ENCODE data around the gene ZNF513.

ZNF513 gene

GRCh38 chr2:27379836-27380625 lies 503 bp downstream of the ZNF513 start:
- peak; percentile 42 for DNase-seq

GRCh38 chr2:27379383-27379835 lies 1.1 kb downstream of the ZNF513 start:
- DNase-seq: no peak

DNA sequence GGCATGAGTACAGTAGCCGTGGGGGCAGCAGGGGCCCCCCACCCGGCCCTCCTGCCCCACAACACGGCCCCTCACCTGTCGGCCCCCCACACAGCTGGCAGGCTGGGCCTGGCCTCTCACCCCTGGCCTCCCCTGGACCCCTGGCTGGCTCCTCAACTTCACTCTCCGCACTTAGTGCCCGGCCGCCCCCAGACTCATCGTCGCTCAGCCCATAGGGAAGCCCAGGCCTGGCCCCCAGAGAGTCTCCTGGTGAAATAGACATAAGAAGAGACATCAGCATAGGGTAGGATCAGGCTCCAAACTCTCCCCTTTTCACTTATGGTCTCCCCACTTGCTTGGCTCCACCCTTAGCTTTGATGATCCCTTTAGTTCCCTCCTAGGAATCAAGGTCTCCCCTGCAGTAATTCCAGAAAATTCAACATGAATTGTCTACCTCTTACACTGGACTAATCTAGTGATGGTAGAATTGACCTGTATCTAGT lies 1.7 kb downstream of the ZNF513 start:
- no peak for DNase-seq

GRCh38 chr2:27378096-27378808 lies 2.3 kb downstream of the ZNF513 start:
- DNase-seq: no peak

DNA sequence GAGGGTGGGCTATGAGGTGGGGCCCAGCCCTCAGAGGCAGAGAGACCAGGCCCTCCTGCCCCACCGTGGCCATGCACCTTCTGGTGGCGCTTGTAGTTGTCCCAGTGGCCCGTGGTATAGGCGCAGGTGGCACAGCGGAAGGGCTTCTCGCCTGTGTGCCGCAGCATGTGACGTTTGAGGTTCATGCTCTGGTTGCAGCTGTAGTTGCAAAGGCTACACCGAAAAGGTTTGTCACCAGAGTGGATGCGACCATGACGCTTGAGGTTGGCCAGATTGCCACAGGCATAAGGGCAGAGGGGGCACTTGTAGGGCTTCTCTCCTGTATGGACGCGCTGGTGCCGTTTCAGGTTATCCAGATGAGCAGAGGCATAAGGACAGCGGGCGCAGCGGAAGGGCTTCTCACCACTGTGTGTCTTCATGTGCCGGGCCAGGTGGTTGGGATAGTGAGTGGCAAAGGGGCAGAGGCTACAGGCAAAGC lies 2.9 kb downstream of the ZNF513 start:
- DNase-seq: no peak

- no peak for DNase-seq
These were observed 3.5 kb downstream of the ZNF513 start for GRCh38 chr2:27376866-27377617.

DNA sequence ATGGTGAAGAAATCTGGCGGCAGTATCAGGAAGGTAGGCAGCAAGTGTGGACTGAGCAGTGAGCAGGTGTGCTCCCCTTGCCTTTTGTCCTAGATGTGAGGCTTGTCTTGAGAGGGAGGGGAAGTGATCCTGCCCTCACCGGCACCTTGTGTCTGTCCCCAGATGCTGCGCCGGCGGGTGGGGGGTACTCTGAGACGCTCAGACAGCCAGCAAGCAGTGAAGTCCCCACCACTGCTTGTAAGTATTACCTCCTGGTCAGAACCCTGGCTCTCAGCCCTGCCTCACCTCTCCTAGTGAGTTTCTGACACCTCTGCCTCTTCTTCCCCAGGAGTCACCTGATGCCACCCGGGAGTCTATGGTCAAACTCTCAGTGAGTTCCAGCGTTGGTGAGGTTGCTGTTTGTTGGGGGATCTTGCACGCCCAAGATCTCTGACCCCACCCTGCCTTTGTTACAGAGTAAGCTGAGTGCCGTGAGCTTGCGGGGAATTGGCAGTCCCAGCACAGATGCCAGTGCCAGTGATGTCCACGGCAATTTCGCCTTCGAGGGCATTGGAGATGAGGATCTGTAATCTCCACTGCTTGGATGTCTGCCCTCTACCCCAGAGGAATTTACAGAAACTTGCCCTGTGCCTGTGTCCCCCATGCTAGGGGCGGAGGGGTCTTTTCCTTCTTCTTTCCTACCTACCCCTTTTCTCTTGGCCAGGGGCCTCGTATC lies 4.2 kb downstream of the ZNF513 start:
- no peak for DNase-seq

GRCh38 chr2:27375513-27376099 lies 4.9 kb downstream of the ZNF513 start:
- no peak for DNase-seq

- no peak for DNase-seq
These were observed 7.0 kb downstream of the ZNF513 start for GRCh38 chr2:27373567-27373966.

- no peak for DNase-seq
These were observed 7.6 kb downstream of the ZNF513 start for GRCh38 chr2:27372937-27373336.

DNA sequence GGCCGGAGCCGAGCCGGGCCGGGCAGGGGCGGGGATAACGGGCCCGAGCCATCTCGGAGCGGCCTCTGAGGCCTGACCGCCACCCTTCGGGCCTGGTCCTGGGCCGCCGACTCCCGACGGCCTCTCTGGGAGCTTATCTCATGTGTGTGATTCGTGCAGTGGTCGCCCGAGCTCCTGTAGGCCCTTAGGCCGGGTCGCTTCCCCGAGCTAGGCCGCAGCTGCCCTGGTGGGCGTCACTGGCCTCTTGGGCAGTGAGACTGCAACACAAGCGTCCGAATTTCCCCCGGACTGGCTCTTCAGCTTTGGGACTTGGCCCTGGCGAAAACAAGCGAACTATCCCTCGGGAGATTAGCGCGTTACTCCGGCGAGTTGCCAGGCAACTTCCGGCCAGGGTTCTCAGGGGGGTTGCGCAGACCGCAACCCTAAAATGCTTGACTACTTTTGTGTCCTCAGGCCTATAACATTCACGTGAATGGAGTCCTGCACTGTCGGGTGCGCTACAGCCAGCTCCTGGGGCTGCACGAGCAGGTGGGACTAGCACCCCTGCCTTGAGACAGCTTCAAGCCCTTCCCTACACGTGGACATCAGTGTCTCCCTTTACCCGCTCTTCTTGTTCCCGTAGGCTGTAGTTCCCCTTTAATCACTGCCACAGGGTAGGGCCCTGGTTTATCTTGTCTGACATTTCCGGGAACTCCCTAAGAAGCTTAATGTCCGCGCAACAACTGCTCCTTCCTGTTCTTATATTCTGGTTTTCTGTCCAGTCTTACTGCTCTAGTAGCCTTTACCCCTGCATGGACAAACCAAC lies 9.5 kb downstream of the ZNF513 start:
- peak; percentile 56 for DNase-seq

GRCh38 chr2:27370026-27370815 lies 10.3 kb downstream of the ZNF513 start, which contains the start of the genes EIF2B4 and SNX17:
Gene EIF2B4, minus strand, starts transcription at chr2:27370338. Its CDS starts 24 bp downstream, at chr2:27370314.
Gene SNX17, plus strand, starts transcription at chr2:27370616. Its CDS starts 128 bp downstream, at chr2:27370744.
- DNase-seq: peak; percentile 99

GRCh38 chr2:27369471-27370025 lies 11.0 kb downstream of the ZNF513 start:
- DNase-seq: peak; percentile 64

- DNase-seq: no peak
These were observed 16.6 kb downstream of the ZNF513 start for GRCh38 chr2:27363933-27364332.

GRCh38 chr2:27362678-27363420 lies 17.7 kb downstream of the ZNF513 start:
- DNase-seq: no peak

DNA sequence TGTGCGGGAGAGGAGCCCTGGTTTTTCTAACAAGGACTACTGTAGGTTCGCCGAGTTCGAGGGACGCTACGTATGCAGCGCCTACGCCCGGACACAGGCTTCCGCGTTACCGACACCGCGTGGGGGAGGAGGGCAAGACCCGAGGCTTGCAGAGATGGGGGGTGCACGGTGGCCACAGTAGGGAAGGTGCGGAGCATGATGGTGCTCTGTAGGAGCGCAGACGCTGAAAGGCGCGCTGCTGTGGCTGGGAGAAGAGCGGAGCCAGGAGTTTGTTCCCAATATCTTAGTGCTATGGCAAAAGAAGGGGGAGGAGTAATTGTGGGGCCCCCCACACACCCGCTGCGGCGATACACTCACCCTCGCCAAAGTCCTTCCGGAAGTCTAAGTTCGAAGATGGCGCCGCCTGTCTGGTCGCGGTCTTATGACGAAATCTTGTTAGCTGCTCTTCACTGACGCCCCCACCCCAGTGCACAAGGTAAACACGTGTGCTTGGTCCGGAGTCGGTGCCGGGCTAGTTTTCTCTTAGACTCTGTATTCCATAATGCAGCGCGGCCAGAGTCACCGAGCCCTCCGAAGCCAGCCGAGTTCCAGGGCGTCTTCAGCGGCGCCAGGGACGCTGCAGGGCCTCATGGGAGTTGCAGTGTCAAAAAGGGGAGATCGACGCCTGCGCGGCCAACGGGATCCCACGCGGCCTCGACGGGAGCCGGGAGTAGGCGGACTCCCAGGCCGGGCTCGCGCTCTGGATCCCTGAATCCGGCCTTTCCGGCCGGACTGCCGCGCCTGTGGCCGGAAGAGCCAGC lies 24.0 kb downstream of the ZNF513 start, which contains the start of gene GTF3C2:
TSS of gene GTF3C2 (minus strand) at position 383 of the 800 bp plus-strand sequence. CDS start 13,210 bp downstream, outside the sequence.
- DNase-seq: peak; percentile 98

- DNase-seq: peak; percentile 66
These were observed 24.5 kb downstream of the ZNF513 start for GRCh38 chr2:27356056-27356381.

DNA sequence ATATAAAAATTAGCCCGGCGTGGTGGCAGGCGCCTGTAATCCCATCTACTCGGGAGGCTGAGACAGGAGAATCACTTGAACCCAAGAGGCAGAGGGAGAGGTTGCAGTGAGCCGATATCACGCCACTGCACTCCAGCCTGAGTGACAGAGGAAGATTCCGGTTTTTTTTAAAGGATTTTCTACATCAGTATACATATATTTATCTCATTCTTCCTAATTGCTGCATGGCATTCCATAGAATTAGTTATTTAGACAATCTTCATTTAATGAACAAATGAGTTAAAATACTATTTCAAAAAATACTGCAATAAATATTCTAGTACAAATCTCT lies 26.0 kb downstream of the ZNF513 start:
- no peak for DNase-seq
